ENCODE measurements around the gene TCP11L2. TPM values are rescaled to one million over a fixed set of nuclear protein-coding genes. Genes with fewer than 3 reads are reported as not detected.

TCP11L2 gene
- total RNA-seq, 4 donors from 2014 or later = 32.1 to 52.3 (median 39.5) TPM

GRCh38 chr12:106331599-106331998 lies 29.1 kb downstream of the TCP11L2 start:
- no peak for DNase-seq (ENCODE audit: extremely low spot score)
- Histone ChIP-seq H3K4me3 (no peak overlapping the region), H3K36me3 (peaks cover 20 to 96% (median 63%) of the 10 kb centered on the region in 4 donors), H3K27ac (replicated peaks in 1 of 4) (no peak overlapping the region), H3K4me1 (peaks cover 8 to 21% (median 11%) of the 10 kb centered on the region in 4 donors), H3K27me3 (no peaks in the 10 kb centered on the region), H3K9me3 (no peaks in the 10 kb centered on the region)
- WGBS = 100% methylated on average over 2 of the region's 2 CpGs
- TF ChIP-seq POLR2A (IDR thresholded peaks at IDR 0.05; ENCODE audit: low read depth) = no peak
- TF ChIP-seq POLR2AphosphoS5 (IDR thresholded peaks at IDR 0.05) = no peak
- no peak for TF ChIP-seq CTCF (IDR thresholded peaks at IDR 0.05)
- TF ChIP-seq EP300 (IDR thresholded peaks at IDR 0.05) = no peak
- intact Hi-C loops (cut with DNase I) = no loop called here

GRCh38 chr12:106332536-106332935 lies 30.0 kb downstream of the TCP11L2 start:
- intact Hi-C loops (cut with DNase I) = no loop called here
- Histone ChIP-seq H3K4me1 (peaks cover 12 to 28% (median 14%) of the 10 kb centered on the region in 4 donors), H3K9me3 (no peaks in the 10 kb centered on the region), H3K27me3 (no peaks in the 10 kb centered on the region), H3K4me3 (no peak overlapping the region), H3K36me3 (peaks cover 18 to 96% (median 59%) of the 10 kb centered on the region in 4 donors), H3K27ac (replicated peaks in 1 of 4) (no peak overlapping the region)
- TF ChIP-seq POLR2AphosphoS5 (IDR thresholded peaks at IDR 0.05) (no peak), POLR2A (IDR thresholded peaks at IDR 0.05; ENCODE audit: low read depth) (no peak), CTCF (IDR thresholded peaks at IDR 0.05) (no peak), EP300 (IDR thresholded peaks at IDR 0.05) (no peak)
- DNase-seq (ENCODE audit: extremely low spot score) = no peak

GRCh38 chr12:106333010-106333409 lies 30.5 kb downstream of the TCP11L2 start:
- H3K27me3 ChIP-seq = no peaks in the 10 kb centered on the region
- H3K27ac ChIP-seq (replicated peaks in 1 of 4) = no peak overlapping the region
- intact Hi-C loops (cut with DNase I) = no loop called here
- no peak overlapping the region for H3K4me3 ChIP-seq
- H3K36me3 ChIP-seq = peaks cover 18 to 93% (median 56%) of the 10 kb centered on the region in 4 donors
- 86% methylated on average over 2 of the region's 2 CpGs for WGBS
- DNase-seq (ENCODE audit: extremely low spot score) = no peak
- no peaks in the 10 kb centered on the region for H3K9me3 ChIP-seq
- H3K4me1 ChIP-seq = peaks cover 12 to 28% (median 14%) of the 10 kb centered on the region in 4 donors
- no peak for TF ChIP-seq EP300 (IDR thresholded peaks at IDR 0.05)
- TF ChIP-seq POLR2A (IDR thresholded peaks at IDR 0.05; ENCODE audit: low read depth) = no peak
- TF ChIP-seq POLR2AphosphoS5 (IDR thresholded peaks at IDR 0.05) = no peak
- no peak for TF ChIP-seq CTCF (IDR thresholded peaks at IDR 0.05)

- peaks cover 11 to 93% (median 49%) of the 10 kb centered on the region in 4 donors for H3K36me3 ChIP-seq
- H3K27ac ChIP-seq (replicated peaks in 1 of 4) = no peak overlapping the region
- no peak for DNase-seq (ENCODE audit: extremely low spot score)
- no peaks in the 10 kb centered on the region for H3K27me3 ChIP-seq
- H3K4me3 ChIP-seq = no peak overlapping the region
- no peaks in the 10 kb centered on the region for H3K9me3 ChIP-seq
- peaks cover 12 to 28% (median 14%) of the 10 kb centered on the region in 4 donors for H3K4me1 ChIP-seq
- 81% methylated on average over 2 of the region's 2 CpGs for WGBS
- intact Hi-C loops (cut with DNase I) = no loop called here
- no peak for TF ChIP-seq CTCF (IDR thresholded peaks at IDR 0.05)
- TF ChIP-seq POLR2AphosphoS5 (IDR thresholded peaks at IDR 0.05) = no peak
Measured at GRCh38 chr12:106333756-106334155, 31.2 kb downstream of the TCP11L2 start.

Measured in esophagus muscularis mucosa (tissue), 4 donors.